ENCODE results near the gene TRIML1.
"Not testable (repeated sequence)": the region's sequence is repeated elsewhere in the genome, so short reads cannot be mapped to it uniquely, and the experiment has no call there.

Gene TRIML1

GRCh38 chr4:188132232-188132631 is 7.0 kb upstream of the TRIML1 start:
- H3K27ac Mint-ChIP-seq: no peak overlapping the region
- H3K36me3 Mint-ChIP-seq (ENCODE audit: low read depth): no peaks in the 10 kb centered on the region
- no peak for ATAC-seq
- H3K4me1 Mint-ChIP-seq: no peaks in the 10 kb centered on the region
- peaks cover 14% of the 10 kb centered on the region for H3K9me3 Mint-ChIP-seq
- H3K27me3 Mint-ChIP-seq: no peaks in the 10 kb centered on the region
- no peak for DNase-seq
- no peak overlapping the region for H3K4me3 Mint-ChIP-seq

DNA sequence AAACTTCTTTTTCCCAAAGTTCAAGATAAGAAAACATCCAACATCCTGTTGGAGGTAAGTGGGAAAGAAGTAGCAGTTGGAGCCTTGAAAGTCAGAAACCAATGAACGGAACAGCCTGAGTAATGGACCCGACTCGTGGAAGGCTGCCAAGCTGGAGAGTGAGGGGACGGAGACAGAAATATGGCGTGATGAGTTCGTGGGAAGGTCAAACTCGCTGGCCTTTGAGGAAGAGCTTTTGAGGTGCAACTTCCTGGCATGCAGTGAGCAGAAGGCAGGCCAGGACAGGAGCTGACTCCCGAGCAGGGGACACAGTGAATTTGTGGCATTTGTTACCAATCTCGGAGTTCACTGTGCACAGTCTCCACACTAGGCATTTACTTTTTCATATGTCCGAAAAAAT is 1.0 kb upstream of the TRIML1 start:
- H3K27ac Mint-ChIP-seq: no peak overlapping the region
- no peaks in the 10 kb centered on the region for H3K36me3 Mint-ChIP-seq (ENCODE audit: low read depth)
- H3K4me3 Mint-ChIP-seq: no peak overlapping the region
- DNase-seq (no peak), ATAC-seq (no peak)
- H3K4me1 Mint-ChIP-seq: no peaks in the 10 kb centered on the region
- peaks cover 11% of the 10 kb centered on the region for H3K9me3 Mint-ChIP-seq
- H3K27me3 Mint-ChIP-seq: no peaks in the 10 kb centered on the region

DNA sequence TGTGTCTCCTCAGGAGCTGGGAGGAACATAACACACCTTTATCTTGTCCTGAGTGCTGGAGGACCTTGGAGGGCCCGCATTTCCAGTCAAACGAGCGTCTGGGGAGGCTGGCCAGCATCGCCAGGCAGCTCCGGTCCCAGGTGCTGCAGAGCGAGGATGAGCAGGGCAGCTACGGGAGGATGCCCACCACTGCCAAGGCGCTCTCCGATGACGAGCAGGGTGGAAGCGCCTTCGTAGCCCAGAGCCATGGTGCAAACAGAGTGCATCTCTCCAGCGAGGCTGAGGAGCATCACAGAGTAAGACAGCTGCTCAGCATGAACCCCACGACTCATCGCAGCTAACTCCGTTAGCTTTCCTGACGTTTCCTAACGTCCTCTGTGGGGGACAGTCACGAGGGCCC is 430 bp downstream of the TRIML1 start:
- H3K4me1 Mint-ChIP-seq: no peaks in the 10 kb centered on the region
- H3K27ac Mint-ChIP-seq: no peak overlapping the region
- no peak for ATAC-seq
- H3K36me3 Mint-ChIP-seq (ENCODE audit: low read depth): no peaks in the 10 kb centered on the region
- H3K27me3 Mint-ChIP-seq: no peaks in the 10 kb centered on the region
- peaks cover 14% of the 10 kb centered on the region for H3K9me3 Mint-ChIP-seq
- DNase-seq: no peak
- no peak overlapping the region for H3K4me3 Mint-ChIP-seq

GRCh38 chr4:188143731-188144130 is 4.5 kb downstream of the TRIML1 start:
- no peak for ATAC-seq

GRCh38 chr4:188145601-188146000 is 6.4 kb downstream of the TRIML1 start:
- Mint-ChIP-seq H3K36me3 (ENCODE audit: low read depth) (no peaks in the 10 kb centered on the region), H3K4me3 (no peak overlapping the region), H3K9me3 (peaks cover 17% of the 10 kb centered on the region), H3K4me1 (no peaks in the 10 kb centered on the region), H3K27ac (no peak overlapping the region), H3K27me3 (no peaks in the 10 kb centered on the region)
- DNase-seq (no peak), ATAC-seq (no peak)

More at GRCh38 chr4:188143731-188144130, 4.5 kb downstream of the TRIML1 start:
- no peak overlapping the region for H3K27ac Mint-ChIP-seq
- no peaks in the 10 kb centered on the region for H3K4me1 Mint-ChIP-seq
- no peaks in the 10 kb centered on the region for H3K27me3 Mint-ChIP-seq
- peaks cover 18% of the 10 kb centered on the region for H3K9me3 Mint-ChIP-seq
- no peak for DNase-seq
- H3K36me3 Mint-ChIP-seq (ENCODE audit: low read depth): no peaks in the 10 kb centered on the region
- H3K4me3 Mint-ChIP-seq: no peak overlapping the region

DNA sequence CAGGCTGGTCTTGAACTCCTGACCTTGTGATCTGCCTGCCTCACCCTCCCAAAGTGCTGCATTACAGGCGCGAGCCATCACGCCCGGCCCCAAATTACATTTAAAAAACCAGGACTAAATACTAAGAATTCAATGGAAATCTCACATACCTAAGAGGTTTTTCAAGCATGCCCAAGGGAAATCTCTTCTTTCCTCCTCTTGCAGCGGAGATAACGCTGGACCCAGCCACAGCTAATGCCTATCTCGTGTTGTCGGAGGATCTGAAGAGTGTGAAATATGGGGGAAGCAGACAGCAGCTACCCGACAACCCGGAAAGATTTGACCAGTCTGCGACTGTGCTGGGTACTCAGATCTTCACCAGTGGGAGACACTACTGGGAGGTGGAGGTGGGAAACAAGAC is 7.4 kb downstream of the TRIML1 start:
- no peak for DNase-seq
- H3K27me3 Mint-ChIP-seq: no peaks in the 10 kb centered on the region
- no peak overlapping the region for H3K4me3 Mint-ChIP-seq
- no peak for ATAC-seq
- H3K27ac Mint-ChIP-seq: no peak overlapping the region
- H3K4me1 Mint-ChIP-seq: no peaks in the 10 kb centered on the region
- H3K36me3 Mint-ChIP-seq (ENCODE audit: low read depth): no peaks in the 10 kb centered on the region
- H3K9me3 Mint-ChIP-seq: peaks cover 10% of the 10 kb centered on the region

DNA sequence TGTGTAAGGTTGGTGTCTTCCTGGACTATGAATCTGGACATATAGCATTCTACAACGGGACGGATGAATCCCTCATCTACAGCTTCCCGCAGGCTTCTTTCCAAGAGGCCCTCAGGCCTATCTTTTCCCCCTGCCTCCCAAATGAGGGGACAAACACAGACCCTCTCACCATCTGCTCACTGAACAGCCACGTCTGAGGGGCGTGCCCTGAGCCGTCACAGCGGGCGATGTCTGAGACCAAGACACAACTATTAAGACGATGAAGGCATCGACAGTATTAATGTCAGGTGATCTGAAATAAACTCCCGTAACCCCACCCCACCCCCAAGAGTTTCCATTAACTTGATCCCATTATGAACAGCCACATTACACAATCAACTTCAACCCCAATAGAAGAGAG is 7.9 kb downstream of the TRIML1 start:
- DNase-seq: no peak
- peaks cover 10% of the 10 kb centered on the region for H3K9me3 Mint-ChIP-seq
- no peaks in the 10 kb centered on the region for H3K36me3 Mint-ChIP-seq (ENCODE audit: low read depth)
- no peaks in the 10 kb centered on the region for H3K27me3 Mint-ChIP-seq
- no peak overlapping the region for H3K27ac Mint-ChIP-seq
- no peak for ATAC-seq
- no peaks in the 10 kb centered on the region for H3K4me1 Mint-ChIP-seq
- H3K4me3 Mint-ChIP-seq: no peak overlapping the region

DNA sequence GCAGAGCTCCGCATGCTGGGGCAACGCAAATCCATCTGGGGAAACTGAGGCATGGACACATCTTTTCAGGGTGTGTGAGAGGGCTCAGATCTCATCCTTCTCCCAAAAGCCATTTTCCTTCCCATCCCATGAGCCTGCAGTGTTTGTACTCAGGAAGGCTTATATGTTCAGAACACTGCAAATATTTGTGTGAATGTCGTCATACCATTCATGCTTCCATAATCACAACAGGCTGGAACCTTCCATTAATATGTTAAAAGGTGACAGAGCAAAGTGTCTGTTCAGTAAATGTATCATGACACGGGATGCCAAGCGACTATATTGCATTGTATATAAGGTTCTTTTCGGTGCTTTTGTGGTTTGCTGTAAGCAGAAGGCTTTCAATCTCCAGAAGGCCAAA is 8.5 kb downstream of the TRIML1 start:
- H3K27me3 Mint-ChIP-seq: no peaks in the 10 kb centered on the region
- H3K4me1 Mint-ChIP-seq: no peaks in the 10 kb centered on the region
- DNase-seq (no peak), ATAC-seq (no peak)
- H3K4me3 Mint-ChIP-seq: no peak overlapping the region
- H3K9me3 Mint-ChIP-seq: peaks cover 10% of the 10 kb centered on the region
- H3K27ac Mint-ChIP-seq: no peak overlapping the region
- no peaks in the 10 kb centered on the region for H3K36me3 Mint-ChIP-seq (ENCODE audit: low read depth)

DNA sequence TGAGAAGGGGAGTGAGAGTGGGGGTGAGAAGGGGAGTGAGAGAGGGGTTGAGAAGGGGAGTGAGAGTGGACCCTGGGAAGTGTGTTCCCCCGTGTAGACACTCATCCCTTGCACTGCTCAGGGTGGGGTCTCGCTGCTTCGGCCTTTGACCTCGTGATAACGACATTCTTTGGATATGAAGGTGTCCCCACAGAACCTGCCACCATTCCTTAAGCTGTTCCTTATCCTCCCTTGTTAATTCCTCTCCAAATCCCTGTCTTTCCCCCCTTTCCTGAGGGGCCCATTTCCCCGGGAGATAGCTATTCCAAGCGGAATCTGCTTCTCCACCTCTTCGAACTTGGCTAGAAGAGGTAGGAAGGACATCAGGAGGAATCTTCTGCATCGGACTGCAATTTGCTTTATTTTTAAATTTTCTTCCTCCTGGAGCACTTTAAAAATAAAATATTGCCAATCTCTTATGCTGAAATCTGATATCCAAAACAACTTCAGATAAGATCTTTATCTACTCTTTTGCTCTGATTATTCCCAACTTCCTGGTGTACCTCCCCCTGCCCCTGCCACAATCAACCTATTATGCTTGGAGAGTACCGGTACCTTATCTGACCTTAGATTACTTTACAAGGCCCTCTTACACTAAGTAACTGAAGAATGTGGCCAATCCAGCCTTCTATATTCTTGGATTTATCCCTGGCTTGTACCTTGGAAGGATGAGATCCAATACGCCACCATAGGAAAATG is 15.6 kb downstream of the TRIML1 start:
- Mint-ChIP-seq H3K4me3 (no peak overlapping the region), H3K27me3 (no peaks in the 10 kb centered on the region), H3K36me3 (ENCODE audit: low read depth) (no peaks in the 10 kb centered on the region), H3K27ac (no peak overlapping the region), H3K9me3 (peaks cover 7% of the 10 kb centered on the region), H3K4me1 (no peaks in the 10 kb centered on the region)
- ATAC-seq: no peak
- no peak for DNase-seq

DNA sequence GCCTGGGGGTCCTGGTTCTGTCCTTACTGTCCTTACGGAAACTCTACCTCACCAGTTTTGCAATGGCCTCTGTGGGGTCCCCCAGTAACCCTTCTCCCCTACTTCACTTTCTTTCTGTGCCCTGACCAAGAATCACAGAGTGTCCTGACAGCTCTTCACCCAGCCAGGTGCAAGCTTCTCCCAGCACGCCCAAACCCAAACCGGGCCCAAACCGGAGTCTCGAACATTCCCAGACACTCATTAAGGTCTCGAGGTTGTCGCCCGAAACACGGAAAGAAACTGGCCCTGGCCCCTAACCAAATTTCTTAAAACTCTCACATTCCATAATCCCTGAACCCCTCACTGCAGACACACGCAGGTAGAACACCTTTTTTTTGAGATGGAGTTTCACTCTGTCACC is 19.1 kb downstream of the TRIML1 start:
- DNase-seq (no peak), ATAC-seq (no peak)
- H3K4me1 Mint-ChIP-seq: no peaks in the 10 kb centered on the region
- no peaks in the 10 kb centered on the region for H3K27me3 Mint-ChIP-seq
- H3K4me3 Mint-ChIP-seq: no peak overlapping the region
- no peaks in the 10 kb centered on the region for H3K36me3 Mint-ChIP-seq (ENCODE audit: low read depth)
- H3K9me3 Mint-ChIP-seq: peaks cover 7% of the 10 kb centered on the region
- H3K27ac Mint-ChIP-seq: no peak overlapping the region

DNA sequence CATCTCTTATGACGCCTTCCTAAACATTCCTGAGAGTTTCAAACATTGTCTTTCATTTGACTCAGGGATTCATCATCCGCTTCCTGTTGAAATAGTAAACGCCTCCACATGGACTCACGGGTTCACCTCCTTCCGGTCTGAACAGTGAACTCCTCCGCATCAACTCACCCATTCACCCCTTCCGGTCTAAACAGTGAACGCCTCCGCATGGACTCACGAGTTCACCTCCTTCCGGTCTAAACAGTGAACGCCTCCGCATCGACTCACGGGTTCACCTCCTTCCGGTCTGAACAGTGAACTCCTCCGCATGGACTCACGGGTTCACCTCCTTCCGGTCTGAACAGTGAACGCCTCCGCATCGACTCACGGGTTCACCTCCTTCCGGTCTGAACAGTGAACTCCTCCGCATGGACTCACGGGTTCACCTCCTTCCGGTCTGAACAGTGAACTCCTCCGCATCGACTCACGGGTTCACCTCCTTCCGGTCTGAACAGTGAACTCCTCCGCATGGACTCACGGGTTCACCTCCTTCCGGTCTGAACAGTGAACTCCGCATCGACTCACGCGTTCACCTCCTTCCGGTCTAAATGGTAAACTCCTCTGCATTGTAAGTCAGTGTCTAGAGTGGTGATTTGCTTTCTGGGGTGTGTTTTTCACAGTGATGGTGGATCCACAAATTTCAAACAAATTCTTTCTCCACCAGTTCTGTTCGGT is 20.4 kb downstream of the TRIML1 start:
- not testable (repeated sequence) for H3K9me3 Mint-ChIP-seq; H3K36me3 Mint-ChIP-seq (ENCODE audit: low read depth); ATAC-seq; H3K4me3 Mint-ChIP-seq; H3K27ac Mint-ChIP-seq; H3K4me1 Mint-ChIP-seq; H3K27me3 Mint-ChIP-seq; DNase-seq

GRCh38 chr4:188160406-188160805 is 21.2 kb downstream of the TRIML1 start:
- Mint-ChIP-seq H3K4me3 (no peak overlapping the region), H3K36me3 (ENCODE audit: low read depth) (no peaks in the 10 kb centered on the region), H3K9me3 (peaks cover 7% of the 10 kb centered on the region), H3K27me3 (no peaks in the 10 kb centered on the region), H3K27ac (no peak overlapping the region), H3K4me1 (no peaks in the 10 kb centered on the region)
- ATAC-seq (no peak), DNase-seq (no peak)

GRCh38 chr4:188161167-188161566 is 21.9 kb downstream of the TRIML1 start:
- no peak overlapping the region for H3K4me3 Mint-ChIP-seq
- no peaks in the 10 kb centered on the region for H3K27me3 Mint-ChIP-seq

DNA sequence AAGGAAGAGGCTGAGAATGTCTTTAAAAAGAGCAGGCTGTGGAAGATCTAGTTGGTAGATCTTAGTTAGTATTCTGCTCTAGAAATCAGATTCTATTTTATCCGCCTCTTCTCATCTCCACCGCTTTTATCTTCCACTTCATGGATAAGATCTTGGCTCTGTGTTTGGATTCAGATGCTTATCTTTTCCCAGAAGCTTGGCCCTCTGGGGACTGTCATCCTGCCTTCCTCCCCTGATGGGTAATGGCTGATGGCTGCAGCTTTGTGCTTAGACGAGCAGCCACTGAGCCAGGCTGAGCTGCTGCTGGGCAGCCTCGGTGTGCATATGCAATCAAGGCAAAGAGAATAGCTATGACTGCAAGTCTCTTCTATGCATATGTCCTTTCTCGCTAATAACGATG is 23.5 kb downstream of the TRIML1 start:
- Mint-ChIP-seq H3K36me3 (ENCODE audit: low read depth) (peaks cover 3% of the 10 kb centered on the region), H3K4me3 (no peak overlapping the region), H3K27me3 (no peaks in the 10 kb centered on the region), H3K4me1 (no peaks in the 10 kb centered on the region), H3K27ac (no peak overlapping the region), H3K9me3 (peaks cover 7% of the 10 kb centered on the region)
- DNase-seq (no peak), ATAC-seq (no peak)

More at GRCh38 chr4:188161167-188161566, 21.9 kb downstream of the TRIML1 start:
- ATAC-seq (no peak), DNase-seq (no peak)
- Mint-ChIP-seq H3K9me3 (peaks cover 7% of the 10 kb centered on the region), H3K4me1 (no peaks in the 10 kb centered on the region), H3K27ac (no peak overlapping the region), H3K36me3 (ENCODE audit: low read depth) (no peaks in the 10 kb centered on the region)

- Mint-ChIP-seq H3K36me3 (ENCODE audit: low read depth) (peaks cover 3% of the 10 kb centered on the region), H3K4me1 (no peaks in the 10 kb centered on the region), H3K4me3 (no peak overlapping the region), H3K27ac (no peak overlapping the region), H3K27me3 (no peaks in the 10 kb centered on the region), H3K9me3 (peaks cover 11% of the 10 kb centered on the region)
- no peak for ATAC-seq
- no peak for DNase-seq
Measured at GRCh38 chr4:188168726-188169373, 29.6 kb downstream of the TRIML1 start.
